GM18868 (cell line): ENCODE data around the gene CLEC19A.

Experiments
- ATAC-seq: cut with Tn5 transposase; IDR thresholded peaks from one replicate; pipeline ENCODE4 v1.9.1; 2021; ENCODE audit warnings: mild to moderate bottlenecking, moderate library complexity; ENCODE audit not compliant: unreplicated experiment

CLEC19A gene

GRCh38 chr16:19284207-19284606 lies 1.3 kb upstream of the CLEC19A start:
- no peak for ATAC-seq

- ATAC-seq, result no peak
These were observed 1.3 kb downstream of the CLEC19A start for GRCh38 chr16:19286827-19287226.

GRCh38 chr16:19287241-19287640 lies 1.7 kb downstream of the CLEC19A start:
- no peak for ATAC-seq

- no peak for ATAC-seq
These were observed 3.6 kb downstream of the CLEC19A start for GRCh38 chr16:19288872-19289799.

- ATAC-seq, result no peak
These were observed 4.4 kb downstream of the CLEC19A start for GRCh38 chr16:19289811-19290485.

- ATAC-seq, result no peak
These were observed 5.3 kb downstream of the CLEC19A start for GRCh38 chr16:19290860-19291259.

- no peak for ATAC-seq
These were observed 5.9 kb downstream of the CLEC19A start for GRCh38 chr16:19291475-19291874.

- no peak for ATAC-seq
These were observed 6.7 kb downstream of the CLEC19A start for GRCh38 chr16:19292186-19292585.

- peak; percentile 89 for ATAC-seq
These were observed 8.7 kb downstream of the CLEC19A start for GRCh38 chr16:19294156-19294649.

GRCh38 chr16:19295393-19295792 lies 9.9 kb downstream of the CLEC19A start:
- no peak for ATAC-seq

- ATAC-seq, result no peak
These were observed 11.9 kb downstream of the CLEC19A start for GRCh38 chr16:19297454-19297853.

GRCh38 chr16:19299565-19299964 lies 14.0 kb downstream of the CLEC19A start:
- no peak for ATAC-seq

- no peak for ATAC-seq
These were observed 16.4 kb downstream of the CLEC19A start for GRCh38 chr16:19301931-19302330.

- ATAC-seq, result no peak
These were observed 19.2 kb downstream of the CLEC19A start for GRCh38 chr16:19304750-19305149.

GRCh38 chr16:19305443-19305842 lies 19.9 kb downstream of the CLEC19A start:
- no peak for ATAC-seq

GRCh38 chr16:19307587-19308241 lies 22.2 kb downstream of the CLEC19A start:
- ATAC-seq, result no peak

GRCh38 chr16:19308392-19308791 lies 22.9 kb downstream of the CLEC19A start:
- ATAC-seq, result no peak

- no peak for ATAC-seq
These were observed 23.6 kb downstream of the CLEC19A start for GRCh38 chr16:19309178-19309577.

GRCh38 chr16:19314718-19315425 lies 29.3 kb downstream of the CLEC19A start:
- no peak for ATAC-seq

- no peak for ATAC-seq
These were observed 30.4 kb downstream of the CLEC19A start for GRCh38 chr16:19315889-19316433.
